Liver (tissue), 9 donors: Measurements from ENCODE around the gene BTNL9. TPM values are rescaled to one million over a fixed set of nuclear protein-coding genes. Genes with fewer than 3 reads are reported as not detected.
"Not testable (repeated sequence)": the region's sequence is repeated elsewhere in the genome, so short reads cannot be mapped to it uniquely, and the experiment has no call there.

Source experiments
- DNase-seq: peaks from one replicate; pipeline ENCODE4 v3.0.0-alpha.2; 2017; ENCODE audit warnings: low spot score
- H3K27ac ChIP-seq, 2 donors: one replicate each; pipeline ENCODE4 v1.7.0; 2013; ENCODE audit warnings: inconsistent platforms in 2 of 2, low read length in 2 of 2, control low read depth in 1 of 2, low read depth in 1 of 2, mild to moderate bottlenecking in 1 of 2
- H3K27me3 ChIP-seq, 4 donors: one replicate each; pipeline versions ENCODE4 v1.6.1 to v1.7.0; 2013; ENCODE audit warnings: low read length in 3 of 4, inconsistent platforms in 1 of 4, mild to moderate bottlenecking in 1 of 4, moderate library complexity in 1 of 4; ENCODE audit not compliant: control insufficient read depth in 4 of 4, insufficient read depth in 4 of 4
- H3K36me3 ChIP-seq, 4 donors: one replicate each; pipeline versions ENCODE4 v1.6.1 to v1.7.0; 2013; ENCODE audit warnings: low read length in 3 of 4, mild to moderate bottlenecking in 3 of 4, low read depth in 1 of 4, moderate library complexity in 1 of 4; ENCODE audit not compliant: control insufficient read depth in 4 of 4, insufficient read depth in 3 of 4
- H3K4me1 ChIP-seq, 4 donors: one replicate each; pipeline versions ENCODE4 v1.6.1 to v1.7.0; 2013; ENCODE audit warnings: low read length in 3 of 4, mild to moderate bottlenecking in 3 of 4, moderate library complexity in 1 of 4; ENCODE audit not compliant: control insufficient read depth in 4 of 4, insufficient read depth in 4 of 4
- H3K4me3 ChIP-seq, 3 donors: one replicate each; pipeline versions ENCODE4 v1.6.1 to v1.7.0; 2013; ENCODE audit warnings: low read length in 3 of 3, control low read depth in 1 of 3, low read depth in 1 of 3, mild to moderate bottlenecking in 1 of 3
- H3K9ac ChIP-seq, 2 donors: one replicate each; pipeline ENCODE4 v1.7.0; 2013; ENCODE audit warnings: low read length in 2 of 2, mild to moderate bottlenecking in 2 of 2, moderate library complexity in 2 of 2, control low read depth in 1 of 2, low read depth in 1 of 2
- H3K9me3 ChIP-seq, 4 donors: one replicate each; pipeline versions ENCODE4 v1.6.1 to v1.7.0; 2013; ENCODE audit warnings: low read length in 3 of 4; ENCODE audit not compliant: control insufficient read depth in 4 of 4
- ATF3 ChIP-seq: IDR thresholded peaks from 2 replicates; pipeline ENCODE4 v1.6.1; 2016; ENCODE audit warnings: antibody characterized with exemption
- EGR1 ChIP-seq, 2 donors: IDR thresholded peaks; 2 replicates each; pipeline ENCODE4 v1.6.1; 2016 to 2018; ENCODE audit warnings: antibody characterized with exemption in 2 of 2, low read depth in 2 of 2
- FOXA2 ChIP-seq: IDR thresholded peaks from 2 replicates; pipeline ENCODE4 v1.6.1; 2016; ENCODE audit warnings: antibody characterized with exemption
- HNF4G ChIP-seq: IDR thresholded peaks from 2 replicates; pipeline ENCODE4 v1.6.1; 2016; ENCODE audit warnings: antibody characterized with exemption
- JUND ChIP-seq, 2 donors: IDR thresholded peaks; 2 replicates each; pipeline ENCODE4 v1.6.1; 2016; ENCODE audit warnings: antibody characterized with exemption in 2 of 2
- NR2F2 ChIP-seq: IDR thresholded peaks from 2 replicates; pipeline ENCODE4 v1.6.1; 2016; ENCODE audit warnings: antibody characterized with exemption
- RAD21 ChIP-seq, 2 donors: IDR thresholded peaks; 2 replicates each; pipeline ENCODE4 v1.6.1; 2016; ENCODE audit warnings: antibody characterized with exemption in 2 of 2, mild to moderate bottlenecking in 2 of 2
- RXRA ChIP-seq, 2 donors: IDR thresholded peaks; 2 replicates each; pipeline ENCODE4 v1.6.1; 2017 to 2018; ENCODE audit warnings: antibody characterized with exemption in 2 of 2, mild to moderate bottlenecking in 1 of 2
- SP1 ChIP-seq: IDR thresholded peaks from 2 replicates; pipeline ENCODE4 v1.6.1; 2018; ENCODE audit warnings: antibody characterized with exemption, mild to moderate bottlenecking
- TAF1 ChIP-seq: conservative IDR thresholded peaks from 2 replicates; pipeline ENCODE4 v1.6.1; 2016; ENCODE audit warnings: antibody characterized with exemption, mild to moderate bottlenecking
- ZBTB33 ChIP-seq: IDR thresholded peaks from 2 replicates; pipeline ENCODE4 v1.6.1; 2016; ENCODE audit warnings: antibody characterized with exemption
- WGBS: extraction: QIAGEN DNeasy Blood & Tissue Kit; methylation state at CpG from one replicate; pipeline ENCODE4 v1.1.7; 2013; 5-methylcytosine and 5-hydroxymethylcytosine counted together
- polyA plus RNA-seq, 2 donors: library from polyadenylated mRNA; stranded (reverse) in 1 of 2; unstranded in 1 of 2; fragments of 200-250 nt in 1 of 2; fragments of >200 nt in 1 of 2; fragmentation: Nextera tagmentation in 1 of 2; extraction: Ambion mirVana in 1 of 2; gene quantifications; one replicate each; pipeline versions ENCODE4 v1.2.1 to v1.2.3, GENCODE V29; 2013 to 2015
- total RNA-seq, 2 donors: library from RNA; depleted of rRNA; stranded (reverse); fragments of >200 nt; gene quantifications; one replicate each; pipeline ENCODE4 v1.2.3, GENCODE V29; 2014
- TF ChIP-seq, protein P1 (sequence below): fragments of 150-350 bp; IDR thresholded peaks from 2 replicates; pipeline ENCODE4 v1.5.1; 2017; ENCODE audit warnings: improper control_type of control experiment, low read depth, low read length; ENCODE audit not compliant: missing input control
- donor health status: healthy.
- donor health status: healthy.
- donor health status: healthy.
- donor health status: healthy.
- donor health status: healthy.

Gene BTNL9
- total and polyA plus RNA-seq, 4 donors: 1.4 to 12.0 (median 4.7) TPM

DNA sequence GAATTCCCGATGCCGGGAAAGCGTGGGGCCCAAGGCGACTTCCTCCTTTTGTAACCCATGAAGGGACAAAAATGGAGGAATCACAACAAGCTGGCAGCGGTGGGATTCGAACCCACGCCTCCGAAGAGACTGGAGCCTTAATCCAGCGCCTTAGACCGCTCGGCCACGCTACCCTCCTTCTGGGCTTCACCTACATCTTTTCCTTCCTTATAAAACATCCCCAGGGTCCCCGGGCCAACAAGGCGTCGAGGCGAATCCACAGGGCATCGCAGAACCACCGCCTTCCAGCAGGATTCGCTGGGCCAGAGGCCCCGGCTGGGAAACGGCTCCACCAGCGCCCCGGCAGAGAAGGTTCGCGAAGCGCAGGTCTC, 57.3 kb downstream of the BTNL9 start:
- H3K27ac ChIP-seq, H3K4me1 ChIP-seq, H3K9ac ChIP-seq, H3K27me3 ChIP-seq, H3K4me3 ChIP-seq, H3K9me3 ChIP-seq, H3K36me3 ChIP-seq, DNase-seq: not testable (repeated sequence)
- WGBS: no CpG with 5 or more reads among the region's 26 CpGs

DNA sequence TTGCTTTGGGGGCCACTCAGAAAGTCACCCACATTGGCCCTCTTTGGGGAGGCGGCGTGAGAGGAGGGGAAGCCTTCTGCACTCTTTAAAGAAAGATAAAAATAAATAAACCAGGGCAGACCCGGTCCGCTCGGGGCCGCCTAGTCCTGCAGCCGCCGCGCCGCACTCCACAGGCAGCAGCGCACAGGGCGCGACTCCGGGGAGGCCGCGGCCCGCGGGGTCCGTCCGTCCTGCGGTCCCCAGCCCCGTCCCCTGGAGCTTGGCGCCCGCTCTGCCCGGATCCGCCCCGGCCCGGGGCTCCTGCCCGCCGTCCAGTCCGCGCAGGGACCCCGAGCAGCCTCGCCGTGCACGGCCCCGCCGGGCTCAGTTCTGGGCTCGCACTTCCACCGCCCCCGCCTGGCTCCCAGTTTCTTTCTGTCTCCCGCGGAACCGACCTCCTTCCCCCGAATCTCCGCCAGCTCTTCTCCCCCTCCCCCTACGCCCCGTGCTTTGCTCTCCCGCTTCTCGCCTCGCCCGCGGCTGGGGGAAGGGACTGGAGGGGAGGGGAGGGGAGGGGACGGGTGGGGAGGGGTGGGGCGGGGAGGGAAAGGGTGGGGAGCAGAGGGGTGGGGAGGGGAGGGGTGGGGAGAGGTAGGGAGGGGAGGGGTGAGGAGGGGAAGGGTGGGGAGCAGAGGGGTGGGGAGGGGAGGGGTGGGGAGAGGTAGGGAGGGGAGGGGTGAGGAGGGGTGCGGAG, 57.9 kb downstream of the BTNL9 start:
- H3K36me3 ChIP-seq, H3K9me3 ChIP-seq, H3K9ac ChIP-seq, H3K4me3 ChIP-seq, H3K27me3 ChIP-seq, DNase-seq, H3K4me1 ChIP-seq, H3K27ac ChIP-seq: not testable (repeated sequence)
- WGBS: no CpG with 5 or more reads among the region's 56 CpGs

- TF ChIP-seq ATF3: no peak
- TF ChIP-seq SP1: no peak
- no peak for TF ChIP-seq NR2F2
- no peak for TF ChIP-seq FOXA2
- no peak for TF ChIP-seq ZBTB33
- TF ChIP-seq RAD21 (IDR thresholded peaks at IDR 0.05): no peak
- TF ChIP-seq EGR1 (IDR thresholded peaks at IDR 0.05; ENCODE audit: low read depth in 2 of 2): no peak
- TF ChIP-seq, protein P1, sequence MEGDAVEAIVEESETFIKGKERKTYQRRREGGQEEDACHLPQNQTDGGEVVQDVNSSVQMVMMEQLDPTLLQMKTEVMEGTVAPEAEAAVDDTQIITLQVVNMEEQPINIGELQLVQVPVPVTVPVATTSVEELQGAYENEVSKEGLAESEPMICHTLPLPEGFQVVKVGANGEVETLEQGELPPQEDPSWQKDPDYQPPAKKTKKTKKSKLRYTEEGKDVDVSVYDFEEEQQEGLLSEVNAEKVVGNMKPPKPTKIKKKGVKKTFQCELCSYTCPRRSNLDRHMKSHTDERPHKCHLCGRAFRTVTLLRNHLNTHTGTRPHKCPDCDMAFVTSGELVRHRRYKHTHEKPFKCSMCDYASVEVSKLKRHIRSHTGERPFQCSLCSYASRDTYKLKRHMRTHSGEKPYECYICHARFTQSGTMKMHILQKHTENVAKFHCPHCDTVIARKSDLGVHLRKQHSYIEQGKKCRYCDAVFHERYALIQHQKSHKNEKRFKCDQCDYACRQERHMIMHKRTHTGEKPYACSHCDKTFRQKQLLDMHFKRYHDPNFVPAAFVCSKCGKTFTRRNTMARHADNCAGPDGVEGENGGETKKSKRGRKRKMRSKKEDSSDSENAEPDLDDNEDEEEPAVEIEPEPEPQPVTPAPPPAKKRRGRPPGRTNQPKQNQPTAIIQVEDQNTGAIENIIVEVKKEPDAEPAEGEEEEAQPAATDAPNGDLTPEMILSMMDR: no peak
- no peak for TF ChIP-seq TAF1
- no peak for TF ChIP-seq HNF4G
- no peak for TF ChIP-seq JUND (IDR thresholded peaks at IDR 0.05)
- no peak for TF ChIP-seq RXRA (IDR thresholded peaks at IDR 0.05)
- H3K27ac ChIP-seq: no peak overlapping the region
- H3K36me3 ChIP-seq: no peaks in the 10 kb centered on the region
- H3K27me3 ChIP-seq: peaks cover 0 to 8% (median 3%) of the 10 kb centered on the region in 4 donors
- no peak for DNase-seq
- peaks cover 0 to 4% (median 0%) of the 10 kb centered on the region in 4 donors for H3K4me1 ChIP-seq
- H3K9ac ChIP-seq: no peak overlapping the region
- 23% methylated on average over 20 of the region's 22 CpGs for WGBS
- H3K4me3 ChIP-seq: no peak overlapping the region
- no peaks in the 10 kb centered on the region for H3K9me3 ChIP-seq
Observed at GRCh38 chr5:181098762-181099601, 58.9 kb downstream of the BTNL9 start.
